NCI-H1436 treated with DMSO at 0.1 percent for 48 hours (cell line): ENCODE data around the gene LXN.

Source experiments
- DNase-seq: peaks from one replicate; lab custom pipeline; 2025; lab: John Stamatoyannopoulos, UW

LXN gene

GRCh38 chr3:158668506-158668905 lies 3.9 kb downstream of the LXN start:
- DNase-seq, result no peak

- no peak for DNase-seq
Observed at GRCh38 chr3:158666416-158666815, 6.0 kb downstream of the LXN start.

GRCh38 chr3:158663832-158664231 lies 8.6 kb downstream of the LXN start:
- no peak for DNase-seq

DNA sequence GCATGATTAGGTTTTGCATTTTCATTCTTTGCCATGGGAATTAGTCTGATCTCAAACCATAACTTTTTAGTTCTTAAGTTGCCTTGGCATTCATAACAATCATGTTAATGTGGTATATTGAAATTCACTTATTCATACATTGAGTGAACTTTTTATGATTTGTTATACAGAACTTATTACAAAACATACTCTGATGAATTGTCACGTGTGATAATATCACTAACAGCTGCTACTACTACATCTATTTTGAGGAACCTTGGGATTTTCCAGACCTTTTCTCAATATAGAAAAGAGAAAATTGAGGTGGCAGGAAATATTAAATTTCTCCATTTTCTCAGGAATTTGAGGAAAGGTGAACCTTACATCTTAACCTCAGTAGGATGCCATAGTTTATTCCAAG lies 9.2 kb downstream of the LXN start:
- DNase-seq, result no peak

GRCh38 chr3:158660711-158661110 lies 11.7 kb downstream of the LXN start:
- DNase-seq, result no peak

GRCh38 chr3:158659454-158660237 lies 12.8 kb downstream of the LXN start:
- no peak for DNase-seq

DNA sequence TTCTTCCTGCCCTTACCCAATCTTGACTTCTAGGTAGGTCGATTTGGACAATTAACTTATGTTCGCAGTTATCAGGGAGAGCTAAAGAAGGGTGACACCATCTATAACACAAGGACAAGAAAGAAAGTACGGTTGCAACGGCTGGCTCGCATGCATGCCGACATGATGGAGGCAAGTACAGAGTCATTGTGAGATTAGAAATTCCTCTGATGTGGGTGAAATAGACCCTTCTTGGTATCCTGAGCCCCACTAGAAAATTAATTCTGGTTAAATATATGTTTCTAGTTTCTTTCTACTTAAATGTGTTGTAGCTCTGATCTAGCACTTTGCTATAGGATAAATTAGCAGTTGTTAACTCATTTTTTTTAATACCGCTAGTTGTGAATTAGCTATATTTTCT lies 13.6 kb downstream of the LXN start:
- DNase-seq, result no peak

- DNase-seq, result no peak
Observed at GRCh38 chr3:158652463-158652862, 20.0 kb downstream of the LXN start.

DNA sequence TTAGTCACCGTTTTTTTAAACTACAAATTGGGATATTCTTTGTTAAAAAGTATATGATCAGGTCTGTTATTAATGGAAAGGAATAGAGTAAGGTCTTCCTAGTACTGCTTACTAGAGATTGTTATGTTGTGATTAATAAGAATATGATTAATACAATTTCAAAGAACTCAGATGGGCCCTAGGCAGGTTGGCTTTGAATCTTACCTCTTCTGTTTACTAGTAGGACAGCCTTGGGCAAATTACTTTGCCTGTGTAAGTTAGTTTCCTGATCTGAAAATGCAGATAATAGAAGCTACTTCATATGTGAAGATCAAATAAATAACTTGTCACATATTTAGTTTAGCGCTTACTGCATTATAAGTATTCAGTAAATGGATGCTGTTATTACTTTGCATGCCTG lies 21.3 kb downstream of the LXN start:
- DNase-seq, result no peak

GRCh38 chr3:158649791-158650190 lies 22.7 kb downstream of the LXN start:
- DNase-seq, result no peak

GRCh38 chr3:158644345-158644908 lies 28.0 kb downstream of the LXN start, which contains the start of gene GFM1:
TSS of gene GFM1 (plus strand) at chr3:158644527. CDS start at chr3:158644635, 108 bp downstream.
- peak; percentile 97 for DNase-seq

DNA sequence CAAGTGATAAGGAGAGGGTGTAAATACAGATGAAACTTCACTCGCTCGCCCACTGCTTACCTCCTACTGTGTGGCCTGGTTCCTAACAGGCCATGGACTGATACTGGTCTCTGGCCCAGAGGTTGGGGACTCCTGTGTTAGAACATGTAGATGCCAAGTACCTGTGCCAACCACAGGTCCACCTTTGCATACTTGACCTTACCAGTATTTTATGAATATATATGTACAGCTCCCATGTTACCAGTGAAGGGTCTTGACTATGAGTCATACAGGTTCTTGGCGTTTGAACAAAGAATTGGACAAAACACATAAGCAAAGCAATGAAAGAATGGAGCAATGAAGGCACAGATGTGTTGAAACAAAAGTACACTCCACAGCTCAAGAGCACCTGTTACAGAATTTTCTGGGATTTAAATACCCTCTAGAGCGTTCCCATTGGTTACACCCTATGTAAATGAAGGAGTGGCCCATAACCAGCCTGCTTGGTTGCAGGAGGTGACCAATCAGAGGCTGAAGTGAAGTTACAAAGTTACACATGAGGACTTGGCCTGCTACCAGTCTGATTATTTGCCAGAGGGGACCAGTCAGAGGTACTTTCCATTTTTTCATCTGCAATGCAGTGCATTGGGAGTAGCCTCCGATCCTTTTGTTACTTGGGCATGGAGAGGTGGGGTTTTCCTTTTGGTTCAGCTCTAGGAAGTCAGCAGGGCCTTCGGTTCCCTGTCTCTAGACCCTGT lies 29.8 kb downstream of the LXN start:
- no peak for DNase-seq

GRCh38 chr3:158642005-158642404 lies 30.4 kb downstream of the LXN start:
- DNase-seq, result no peak

- DNase-seq, result no peak
Observed at GRCh38 chr3:158640646-158641045, 31.8 kb downstream of the LXN start.

DNA sequence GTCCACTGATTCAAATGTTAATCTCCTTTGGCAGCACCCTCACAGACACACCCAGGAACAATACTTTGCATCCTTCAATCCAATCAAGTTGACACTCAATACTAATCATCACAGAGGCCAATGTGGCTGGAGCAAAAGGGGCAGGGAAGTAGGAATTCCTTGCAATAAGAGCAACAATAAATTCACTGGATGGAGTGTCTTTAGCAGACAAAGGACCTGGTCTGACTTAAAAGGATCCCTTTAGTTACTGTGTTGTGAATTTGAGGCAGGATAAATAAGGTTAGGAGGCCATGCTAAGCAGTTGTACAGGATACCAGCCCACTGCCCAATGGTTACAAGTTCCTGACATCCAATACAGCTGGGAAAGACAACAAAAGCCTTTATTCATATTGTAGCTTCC lies 40.5 kb downstream of the LXN start:
- no peak for DNase-seq

DNA sequence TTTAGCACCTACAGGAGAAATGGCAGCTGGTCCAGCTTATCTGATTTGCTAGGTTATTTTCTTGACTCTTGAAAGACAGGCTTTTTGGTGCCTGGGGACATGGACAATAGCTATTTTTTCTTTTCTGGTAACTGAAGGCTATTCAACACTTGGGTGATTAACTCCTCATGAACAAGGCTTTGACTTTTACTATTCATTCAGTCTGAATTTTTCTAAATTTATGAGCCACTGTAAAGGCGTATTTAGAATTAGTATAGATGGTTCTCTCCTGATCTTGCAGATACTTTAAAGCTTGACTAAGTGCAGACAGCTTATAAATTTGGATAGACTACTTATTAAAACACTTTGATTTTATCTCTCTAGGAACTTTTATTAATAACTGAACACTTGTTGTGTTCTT lies 46.6 kb downstream of the LXN start:
- no peak for DNase-seq

DNA sequence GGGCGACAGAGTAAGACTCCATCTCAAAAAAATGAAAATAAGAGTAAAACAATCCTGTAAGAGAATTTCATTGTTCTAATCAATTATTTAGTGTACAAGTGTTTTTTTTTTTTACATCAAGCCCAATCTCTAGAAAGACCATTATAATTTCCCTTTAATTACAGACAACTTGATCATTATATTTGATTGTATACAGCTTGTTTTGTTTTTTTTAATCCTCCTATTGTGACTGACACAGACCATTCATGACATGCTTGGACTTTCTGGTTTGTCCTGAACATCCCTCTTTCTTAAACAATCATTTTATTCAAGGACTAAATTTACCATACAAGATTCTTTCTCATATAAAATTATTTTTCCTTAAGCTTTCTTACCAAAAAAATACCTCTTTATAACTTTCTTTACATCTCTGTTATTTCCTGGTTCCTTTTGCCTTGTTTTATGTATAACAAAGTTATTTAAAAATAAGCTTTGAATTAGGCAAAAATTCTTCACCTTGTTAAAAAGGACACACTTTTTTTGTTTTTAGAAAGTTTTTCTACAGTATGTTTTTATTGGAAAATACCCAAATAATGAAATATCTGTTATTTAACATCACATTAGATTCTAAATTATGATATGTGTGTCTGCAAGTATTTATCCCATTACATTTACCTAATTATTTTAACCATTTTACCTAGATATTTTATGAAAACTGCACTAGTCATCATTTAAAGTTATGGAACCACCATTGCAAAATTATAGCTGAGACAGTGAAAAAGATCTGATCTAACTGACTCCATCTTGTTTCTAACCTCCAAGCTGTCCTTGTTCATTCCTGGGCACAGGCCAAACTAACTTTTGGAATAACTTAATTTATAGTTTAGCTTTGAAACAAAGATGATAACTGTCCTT lies 54.2 kb downstream of the LXN start:
- DNase-seq, result no peak
